GM19463 (cell line): ENCODE data around the gene DCST2.
"Not testable (repeated sequence)": the region's sequence is repeated elsewhere in the genome, so short reads cannot be mapped to it uniquely, and the experiment has no call there.

ENCODE experiments used
- ATAC-seq: cut with Tn5 transposase; IDR thresholded peaks from one replicate; pipeline ENCODE4 v1.9.1; 2021; ENCODE audit warnings: mild to moderate bottlenecking, moderate library complexity; ENCODE audit not compliant: unreplicated experiment

Gene DCST2

GRCh38 chr1:155000726-155001424, 32.7 kb downstream of the DCST2 start:
- ATAC-seq: peak; percentile 39

GRCh38 chr1:155000411-155000725, 33.2 kb downstream of the DCST2 start:
- no peak for ATAC-seq

DNA sequence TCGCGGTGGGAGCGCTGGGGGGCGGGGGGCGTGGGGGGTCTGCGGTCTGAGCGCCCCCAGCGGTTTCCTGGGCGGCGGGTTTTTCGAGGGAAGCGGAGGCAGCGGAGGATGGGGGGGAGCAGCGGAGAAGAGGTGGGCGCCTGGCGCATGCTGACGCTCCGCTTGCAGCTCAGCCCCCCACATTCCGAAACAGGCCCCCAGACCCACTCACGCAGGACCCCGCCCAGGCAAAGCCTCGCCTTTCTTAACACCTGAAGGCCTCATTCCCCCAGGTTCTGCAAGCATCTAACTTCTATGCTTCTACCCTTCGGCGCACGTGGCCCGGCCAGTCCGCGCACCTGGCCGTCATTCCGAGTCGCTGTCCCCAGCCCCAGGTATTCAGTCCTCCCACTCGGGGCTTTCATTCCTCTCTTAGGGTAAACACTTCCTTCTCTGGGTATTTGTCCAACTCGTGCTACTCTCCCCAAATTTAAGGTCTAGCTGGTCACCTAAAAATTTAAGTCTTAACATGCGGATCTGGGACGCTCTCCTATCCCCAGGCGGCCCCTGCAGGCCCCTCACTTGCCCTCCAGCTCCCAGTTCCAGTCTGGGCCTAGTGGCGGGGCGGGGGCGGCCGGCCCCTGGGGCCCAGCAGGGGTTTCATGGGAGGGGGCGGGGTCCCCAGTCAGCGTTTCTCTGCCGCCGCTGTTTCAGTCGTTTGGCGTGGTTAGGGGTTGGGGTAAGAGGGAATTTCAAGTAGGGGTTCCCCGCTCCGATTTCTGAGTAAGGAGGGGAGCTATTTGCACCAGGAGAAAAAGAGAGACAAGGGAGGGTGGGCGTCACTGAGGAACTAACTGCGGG, 33.8 kb downstream of the DCST2 start:
- ATAC-seq: no peak

GRCh38 chr1:154998818-154999570, 34.6 kb downstream of the DCST2 start:
- no peak for ATAC-seq

- no peak for ATAC-seq
Observed at GRCh38 chr1:154998201-154998780, 35.3 kb downstream of the DCST2 start.

DNA sequence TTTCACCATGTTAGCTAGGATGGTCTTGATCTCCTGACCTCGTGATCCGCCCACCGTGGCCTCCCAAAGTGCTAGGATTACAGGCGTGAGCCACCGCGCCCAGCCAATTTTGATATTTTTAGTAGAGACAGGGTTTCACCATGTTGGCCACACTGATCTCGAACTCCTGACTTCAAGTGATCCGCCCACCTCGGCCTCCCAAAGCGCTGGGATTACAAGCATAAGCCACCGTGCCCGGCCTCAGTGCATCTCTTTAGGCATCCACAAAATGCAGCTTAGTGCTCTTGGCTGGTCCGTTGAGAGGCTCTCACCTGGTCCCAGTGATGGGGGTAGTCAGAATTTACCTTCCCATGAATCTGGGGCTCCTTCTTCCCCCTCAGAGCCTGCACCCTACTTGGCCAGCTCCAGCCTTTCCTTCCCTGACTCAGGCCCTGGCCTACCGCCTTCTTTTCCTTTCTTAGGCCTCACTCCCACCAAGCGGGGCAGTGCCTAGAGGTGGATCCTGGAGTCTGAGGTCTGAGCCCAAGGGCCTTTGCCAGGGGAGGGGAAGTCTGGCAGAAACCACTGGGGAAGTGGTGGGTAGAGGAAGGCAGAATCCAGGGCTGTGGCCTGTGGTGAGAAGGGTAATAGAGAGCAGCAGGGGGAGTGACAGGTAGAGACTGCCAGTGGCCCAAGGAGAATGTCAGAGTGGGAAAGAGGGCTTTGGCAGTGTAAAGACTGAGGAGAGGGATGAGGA, 36.4 kb downstream of the DCST2 start:
- no peak for ATAC-seq

DNA sequence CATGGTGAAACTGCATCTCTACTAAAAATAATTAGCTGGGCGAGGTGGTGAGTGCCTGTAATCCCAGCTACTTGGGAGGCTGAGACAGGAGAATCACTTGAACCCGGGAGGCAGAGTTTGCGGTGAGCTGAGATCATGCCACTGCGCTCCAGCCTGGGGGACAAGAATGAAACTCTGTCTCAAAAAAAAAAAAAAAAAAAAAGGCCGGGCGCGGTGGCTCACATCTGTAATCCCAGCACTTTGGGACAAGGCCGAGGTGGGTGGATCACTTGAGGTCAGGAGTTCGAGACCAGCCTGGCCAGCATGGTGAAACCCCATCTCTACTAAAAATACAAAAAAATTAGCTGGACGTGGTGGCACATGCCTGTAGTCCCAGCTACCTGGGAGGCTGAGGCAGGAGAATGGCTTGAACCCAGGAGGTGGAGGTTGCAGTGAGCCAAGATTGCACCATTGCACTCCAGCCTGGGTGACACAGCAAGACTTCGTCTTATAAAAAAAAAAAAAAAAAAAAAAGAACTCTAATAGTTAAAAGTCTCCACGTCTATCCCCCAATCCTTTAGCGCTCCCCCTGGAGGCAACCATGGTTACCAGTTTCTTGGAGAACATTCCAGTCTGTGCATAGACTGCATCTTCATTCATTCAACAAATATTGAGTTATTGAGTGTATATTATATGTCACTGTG, 38.1 kb downstream of the DCST2 start:
- not testable (repeated sequence) for ATAC-seq

GRCh38 chr1:154994591-154994990, 39.0 kb downstream of the DCST2 start:
- no peak for ATAC-seq

GRCh38 chr1:154994269-154994587, 39.4 kb downstream of the DCST2 start:
- no peak for ATAC-seq

GRCh38 chr1:154993572-154994268, 39.9 kb downstream of the DCST2 start, which contains the start of gene LENEP:
Gene LENEP, plus strand, starts transcription at chr1:154993586. Its CDS starts 22 bp downstream, at chr1:154993608.
- ATAC-seq: no peak

GRCh38 chr1:154992721-154993571, 40.6 kb downstream of the DCST2 start:
- ATAC-seq: no peak

GRCh38 chr1:154990276-154990675, 43.3 kb downstream of the DCST2 start:
- ATAC-seq: no peak

DNA sequence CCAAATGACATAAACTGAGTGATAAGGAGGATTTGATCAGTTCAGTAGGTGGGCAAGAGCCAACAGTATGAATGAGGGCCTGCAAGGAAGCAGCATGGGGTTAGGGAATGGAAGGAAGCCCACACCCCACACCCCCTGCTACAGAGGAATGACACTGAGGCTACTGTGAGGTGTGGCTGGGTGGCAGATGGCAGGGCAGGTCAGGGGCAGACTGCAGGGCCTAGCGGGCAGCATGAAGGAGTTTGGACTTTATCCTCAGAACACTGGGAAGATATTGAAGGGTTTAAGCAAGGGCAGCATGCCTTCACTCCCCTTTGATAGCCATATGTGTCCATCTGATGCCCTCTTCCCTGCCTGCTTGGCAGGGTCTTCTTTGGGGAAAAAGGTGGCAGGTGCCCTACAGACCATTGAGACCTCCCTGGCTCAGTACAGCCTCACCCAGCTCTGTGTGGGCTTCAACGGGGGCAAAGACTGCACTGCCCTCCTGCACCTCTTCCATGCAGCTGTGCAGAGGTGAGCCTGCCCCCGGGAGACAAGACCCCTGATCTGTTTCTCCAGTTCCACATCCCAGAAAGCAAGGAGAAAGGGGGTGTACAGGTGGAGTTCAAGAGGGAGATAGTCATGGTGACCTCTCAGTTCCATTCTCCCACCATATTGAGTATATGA, 44.3 kb downstream of the DCST2 start:
- ATAC-seq: no peak

DNA sequence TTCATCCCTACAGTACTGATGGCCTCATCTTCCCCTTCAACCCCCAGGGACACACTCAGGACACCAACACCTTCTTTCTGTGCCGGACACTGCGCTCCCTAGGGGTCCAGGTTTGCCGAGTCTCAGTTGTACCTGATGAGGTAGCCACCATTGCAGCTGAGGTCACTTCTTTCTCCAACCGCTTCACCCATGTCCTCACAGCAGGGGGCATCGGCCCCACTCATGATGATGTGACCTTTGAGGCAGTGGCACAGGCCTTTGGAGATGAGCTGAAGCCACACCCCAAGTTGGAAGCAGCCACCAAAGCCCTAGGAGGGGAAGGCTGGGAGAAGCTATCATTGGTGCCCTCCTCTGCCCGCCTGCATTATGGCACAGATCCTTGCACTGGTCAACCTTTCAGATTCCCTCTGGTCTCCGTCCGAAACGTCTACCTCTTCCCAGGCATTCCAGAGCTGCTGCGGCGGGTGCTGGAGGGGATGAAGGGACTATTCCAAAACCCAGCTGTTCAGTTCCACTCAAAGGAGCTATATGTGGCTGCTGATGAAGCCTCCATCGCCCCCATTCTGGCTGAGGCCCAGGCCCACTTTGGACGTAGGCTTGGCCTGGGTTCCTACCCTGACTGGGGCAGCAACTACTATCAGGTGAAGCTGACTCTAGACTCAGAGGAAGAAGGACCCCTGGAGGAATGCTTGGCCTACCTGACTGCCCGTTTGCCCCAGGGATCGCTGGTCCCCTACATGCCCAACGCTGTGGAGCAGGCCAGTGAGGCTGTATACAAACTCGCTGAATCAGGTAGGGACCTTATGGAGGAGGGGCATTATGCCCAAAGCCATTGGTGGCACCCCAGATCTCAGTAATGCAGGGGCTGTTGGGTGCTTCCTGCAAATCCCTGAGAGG, 45.3 kb downstream of the DCST2 start:
- ATAC-seq: no peak

DNA sequence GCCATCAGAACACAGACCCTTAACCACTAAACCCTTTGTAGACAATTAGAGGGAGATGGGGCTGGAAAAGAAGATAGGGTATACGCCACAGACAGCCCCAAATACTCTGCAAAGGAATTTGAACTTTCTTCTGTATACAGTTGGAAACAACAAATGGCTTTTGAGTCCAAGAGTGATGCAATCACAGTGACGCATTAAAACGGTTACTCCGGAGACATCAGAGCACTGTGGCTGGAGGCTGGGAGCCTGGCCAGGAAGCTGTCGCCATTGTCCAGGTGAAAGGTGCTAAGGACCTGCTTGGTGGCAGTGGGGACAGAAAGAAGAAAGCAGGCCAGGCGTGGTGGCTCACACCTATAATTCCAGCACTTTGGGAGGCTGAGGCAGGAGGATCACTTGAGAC, 46.3 kb downstream of the DCST2 start:
- no peak for ATAC-seq

DNA sequence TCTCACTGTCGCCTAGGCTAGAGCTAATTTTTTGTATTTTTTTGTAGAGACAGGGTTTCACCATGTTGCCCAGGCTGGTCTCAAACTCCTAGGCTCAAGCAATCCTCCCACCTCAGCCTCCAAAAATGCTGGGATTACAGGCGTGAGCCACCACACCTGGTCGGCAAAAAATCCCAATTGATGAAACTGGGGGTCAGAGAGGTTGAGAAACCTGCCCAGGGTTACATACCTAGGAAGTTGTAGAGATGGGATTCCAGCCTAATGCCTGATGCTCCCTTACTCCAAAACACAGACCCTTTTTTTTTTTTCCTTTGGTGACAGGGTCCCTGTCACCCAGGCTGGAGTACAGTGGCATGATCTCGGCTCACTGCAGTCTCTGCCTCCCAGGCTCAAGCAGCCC, 46.8 kb downstream of the DCST2 start:
- ATAC-seq: not testable (repeated sequence)
